DMS 273 (cell line): ENCODE data around the gene FYB1.

Experiments
- DNase-seq: peaks from one replicate; lab custom pipeline; 2025; ENCODE audit not compliant: unreplicated experiment; lab: John Stamatoyannopoulos, UW

FYB1 gene

DNA sequence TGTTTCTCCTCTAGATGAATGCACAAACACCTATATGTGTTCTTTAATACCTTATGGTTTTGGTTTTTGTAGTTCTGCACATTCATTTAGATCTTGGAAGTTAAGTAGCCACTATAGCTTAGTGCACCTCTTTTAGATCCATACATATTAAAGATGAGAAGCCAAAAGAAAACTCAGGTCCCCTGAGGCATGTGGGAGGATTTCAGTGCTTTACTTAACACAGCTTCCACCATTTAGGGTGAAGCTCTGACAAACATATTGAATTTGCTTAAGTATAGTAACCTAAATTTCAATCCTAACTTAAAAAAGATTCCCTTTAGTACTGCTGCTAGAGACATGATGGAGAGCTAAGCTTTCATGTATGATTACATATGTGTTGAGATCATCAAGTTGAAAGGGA lies 119.5 kb downstream of the FYB1 start:
- DNase-seq: no peak

DNA sequence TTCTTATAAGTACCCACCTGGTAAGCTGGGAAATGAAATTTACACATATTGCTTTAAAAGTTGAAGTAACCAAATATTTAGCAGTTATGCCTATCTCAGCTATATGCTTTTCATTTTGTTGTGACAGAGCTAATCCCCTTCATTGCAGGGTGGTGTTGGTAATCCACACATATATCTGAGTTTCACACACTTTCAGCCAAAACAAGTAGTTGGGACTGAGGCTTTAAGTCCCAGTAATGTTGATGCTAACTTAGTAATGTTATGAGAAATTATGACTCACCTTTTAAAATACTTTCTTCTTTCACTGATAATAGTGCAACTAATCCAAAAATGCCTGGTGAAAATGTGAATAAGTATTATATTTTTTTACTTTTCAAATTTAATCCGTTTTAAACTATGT lies 126.0 kb downstream of the FYB1 start:
- DNase-seq: no peak

DNA sequence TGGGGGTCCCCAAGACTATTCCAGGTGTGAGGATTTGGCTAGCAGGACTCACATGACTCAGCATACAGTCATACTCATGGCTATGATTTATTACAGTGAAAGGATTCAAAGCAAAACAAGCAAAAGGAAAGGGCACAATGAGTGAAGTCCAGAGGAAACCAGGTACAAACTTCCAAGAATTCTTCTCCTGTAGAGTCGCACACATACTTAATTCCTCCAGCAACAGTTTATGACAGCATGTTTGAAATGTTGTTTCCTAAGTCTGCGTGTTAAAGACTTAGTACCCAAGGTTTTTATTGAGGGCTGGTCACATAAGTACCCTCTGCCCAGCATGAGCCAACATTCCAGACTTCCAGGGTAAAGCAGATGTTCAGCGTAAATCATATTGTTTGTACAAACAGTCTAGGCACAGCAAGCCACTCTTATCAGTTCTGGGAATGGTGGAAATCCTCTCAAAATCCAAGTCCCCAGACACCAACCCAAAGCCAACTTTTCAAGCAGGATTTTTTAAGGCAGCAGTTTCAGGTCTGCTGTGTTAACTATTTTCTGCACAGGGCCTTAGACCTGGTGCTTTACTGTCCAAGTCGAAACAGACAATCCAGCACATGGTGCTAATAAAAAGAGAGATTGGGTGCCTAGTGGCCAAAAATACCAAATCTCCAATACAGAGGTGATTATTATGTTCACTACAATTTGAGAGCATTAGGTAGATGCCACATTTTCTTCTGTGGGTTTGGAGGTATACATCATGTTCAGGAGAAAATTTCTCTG lies 126.6 kb downstream of the FYB1 start:
- DNase-seq: no peak

DNA sequence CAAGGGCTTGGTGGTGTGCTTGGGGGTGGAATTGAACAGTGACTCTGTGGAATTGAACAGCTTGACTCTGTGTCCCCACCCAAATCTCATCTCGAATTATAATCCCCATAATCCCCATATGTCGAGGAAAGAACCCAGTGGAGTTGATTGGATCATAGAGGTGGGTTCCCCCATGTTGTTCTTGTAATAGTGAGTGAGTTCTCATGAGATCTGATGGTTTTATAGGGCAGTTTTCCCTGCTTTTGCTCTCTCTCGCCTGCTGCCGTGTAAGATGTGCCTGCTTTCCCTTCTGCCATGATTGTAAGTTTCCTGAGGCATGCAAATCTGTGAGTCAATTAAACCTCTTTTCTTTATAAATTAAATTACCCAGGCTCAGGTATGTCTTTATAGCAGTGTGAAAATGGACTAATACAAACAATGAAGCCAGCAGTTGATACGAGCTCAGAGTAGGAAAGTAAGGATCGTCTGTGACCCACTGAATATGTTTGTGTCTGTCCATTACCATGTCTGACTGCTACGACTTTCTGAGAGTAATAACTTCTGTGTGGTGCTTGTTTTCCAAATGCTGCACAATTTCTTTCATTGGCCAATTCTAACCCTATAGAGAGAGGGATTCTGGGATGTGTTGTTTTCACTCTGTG lies 127.3 kb downstream of the FYB1 start:
- no peak for DNase-seq

DNA sequence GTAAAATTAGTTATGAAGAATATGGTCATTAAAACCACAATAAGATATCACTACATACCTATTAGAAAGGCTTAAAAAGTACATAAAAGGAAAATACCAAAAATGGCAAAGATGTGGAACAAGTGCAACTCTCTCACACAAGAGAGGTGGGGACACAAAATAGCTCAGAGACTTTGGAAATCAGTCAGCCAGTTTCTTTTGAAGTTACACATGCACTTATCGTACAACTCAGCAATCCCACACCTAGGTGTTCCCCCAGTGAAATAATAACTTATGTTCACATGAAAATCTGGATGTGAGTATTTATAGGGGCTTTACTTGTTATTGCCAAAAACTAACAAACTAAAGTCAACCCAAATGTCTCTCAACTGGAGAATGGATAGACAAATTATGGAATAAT lies 135.4 kb downstream of the FYB1 start:
- DNase-seq: no peak

DNA sequence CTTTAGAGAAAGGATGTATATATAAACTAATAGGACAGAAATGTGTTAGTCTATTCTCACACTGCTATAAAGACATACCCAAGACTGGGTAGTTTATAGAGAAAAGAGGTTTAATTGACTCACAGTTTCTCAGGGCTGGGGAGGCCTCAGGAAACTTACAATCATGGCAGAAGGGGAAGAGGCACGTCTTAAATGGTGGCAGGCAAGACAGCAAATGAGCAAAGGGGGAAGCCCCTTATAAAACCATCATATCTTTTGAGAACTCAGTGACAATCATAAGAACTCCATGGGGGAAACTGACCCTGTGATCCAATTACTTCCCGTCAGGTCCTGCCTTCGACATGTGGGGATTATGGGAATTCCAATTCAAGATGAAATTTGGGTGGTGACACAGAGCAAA lies 136.4 kb downstream of the FYB1 start:
- no peak for DNase-seq

DNA sequence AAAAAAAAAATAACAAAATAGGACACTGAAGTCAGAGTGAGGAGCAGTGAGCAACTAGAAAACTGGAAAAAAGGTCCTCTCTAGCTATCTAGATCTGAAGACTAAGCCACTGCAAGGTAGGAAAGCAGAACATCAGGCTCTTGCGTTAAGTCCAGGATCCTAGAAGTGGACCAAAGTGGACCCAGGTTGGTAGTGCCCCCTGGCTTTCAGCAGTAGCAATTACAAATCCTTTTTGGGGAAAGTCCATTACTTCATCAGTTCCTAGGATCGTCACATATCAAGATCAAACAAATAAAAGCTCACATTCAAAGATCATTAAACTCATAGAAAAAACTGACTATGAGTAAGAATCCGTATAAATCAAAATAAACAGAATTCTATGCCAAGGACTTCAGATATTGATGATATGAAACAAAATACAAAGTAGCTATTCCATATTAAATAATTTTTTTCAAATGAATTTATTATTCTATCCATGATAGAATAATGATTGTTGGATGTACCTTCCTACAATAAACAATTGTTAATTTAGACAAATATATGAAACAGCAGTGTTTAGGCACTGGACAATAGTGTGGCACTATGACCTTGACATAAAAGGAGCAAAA lies 138.7 kb downstream of the FYB1 start:
- DNase-seq: peak; percentile 60

DNA sequence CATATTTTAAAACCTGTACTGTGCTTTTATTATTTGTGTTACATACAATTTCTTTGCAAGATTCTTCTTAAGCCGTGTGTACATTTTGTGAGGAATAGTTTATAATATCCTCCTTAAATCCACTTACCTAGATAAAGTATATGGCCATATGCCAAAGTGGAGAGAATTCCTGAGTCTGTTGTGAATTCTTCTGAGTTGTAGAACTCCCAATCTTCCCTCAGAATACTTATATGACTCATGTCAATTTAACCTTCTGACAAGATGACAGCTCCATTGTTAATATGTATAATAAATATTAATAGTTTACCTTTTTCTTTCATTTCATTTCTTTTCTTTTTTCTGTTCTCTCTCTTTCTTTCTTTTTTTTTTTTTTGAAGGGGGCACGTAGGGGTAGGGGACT lies 139.2 kb downstream of the FYB1 start:
- DNase-seq: no peak

DNA sequence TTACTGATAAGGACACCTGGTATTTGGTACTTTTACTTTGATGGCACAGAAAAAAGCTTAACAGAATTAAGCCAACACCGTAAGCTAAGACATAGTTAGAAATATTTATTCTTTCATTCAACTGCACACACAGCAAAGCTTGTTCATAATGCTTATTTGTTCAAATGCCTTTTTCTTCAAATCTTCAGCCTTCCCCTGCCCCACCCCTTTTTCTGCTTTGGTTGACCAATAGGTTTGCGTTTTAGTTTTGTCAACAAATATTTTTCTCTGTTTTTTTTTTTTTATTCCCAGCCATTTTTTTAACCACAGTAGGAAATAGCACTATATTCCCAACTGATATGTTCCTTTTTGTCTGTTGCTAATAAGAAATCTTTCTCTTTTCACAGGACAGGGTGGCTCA lies 140.2 kb downstream of the FYB1 start:
- DNase-seq: no peak

DNA sequence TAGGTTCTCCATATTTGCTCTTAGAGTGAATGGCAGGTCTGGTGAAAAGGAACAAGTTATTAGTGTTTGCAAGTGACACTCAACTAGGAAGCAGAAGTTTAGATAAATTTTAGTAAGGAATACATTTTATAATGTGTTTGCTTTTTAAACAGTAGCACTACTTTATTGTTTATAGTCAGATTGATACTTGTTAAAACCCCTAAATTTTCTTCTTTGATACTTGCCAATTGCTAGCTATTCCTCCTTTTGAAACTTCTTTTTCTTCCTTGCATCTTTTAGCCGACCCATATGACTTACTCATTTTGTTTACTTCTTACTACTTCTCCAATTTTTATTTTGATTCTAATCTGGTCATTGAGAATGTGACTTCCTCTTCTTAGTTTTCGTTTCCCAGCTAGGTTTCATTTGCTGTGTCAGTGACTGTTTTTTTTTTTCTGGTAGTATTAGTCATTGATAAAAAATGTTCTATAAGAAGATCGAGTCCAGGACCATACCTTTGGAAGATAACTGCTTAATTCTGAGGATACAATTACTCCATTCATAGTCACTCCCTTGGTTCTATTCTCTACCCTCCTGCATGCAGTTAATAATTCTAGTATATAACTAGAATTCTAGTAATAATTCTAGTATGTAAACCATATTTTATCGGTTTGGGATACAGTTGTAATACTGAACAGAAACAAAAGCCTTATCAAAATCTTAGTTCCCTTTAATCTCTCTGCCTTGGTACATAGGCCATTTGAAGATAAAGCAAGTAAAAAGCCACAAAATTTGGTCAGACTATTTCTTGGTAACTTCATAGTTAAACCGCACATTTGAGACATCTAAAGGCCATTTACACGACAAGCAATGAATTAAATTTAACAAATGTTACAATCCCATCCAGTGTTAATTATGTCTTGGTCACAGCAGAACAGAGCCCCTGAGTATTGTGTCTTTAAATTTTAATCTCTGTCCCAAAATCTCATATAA lies 142.3 kb downstream of the FYB1 start:
- no peak for DNase-seq

DNA sequence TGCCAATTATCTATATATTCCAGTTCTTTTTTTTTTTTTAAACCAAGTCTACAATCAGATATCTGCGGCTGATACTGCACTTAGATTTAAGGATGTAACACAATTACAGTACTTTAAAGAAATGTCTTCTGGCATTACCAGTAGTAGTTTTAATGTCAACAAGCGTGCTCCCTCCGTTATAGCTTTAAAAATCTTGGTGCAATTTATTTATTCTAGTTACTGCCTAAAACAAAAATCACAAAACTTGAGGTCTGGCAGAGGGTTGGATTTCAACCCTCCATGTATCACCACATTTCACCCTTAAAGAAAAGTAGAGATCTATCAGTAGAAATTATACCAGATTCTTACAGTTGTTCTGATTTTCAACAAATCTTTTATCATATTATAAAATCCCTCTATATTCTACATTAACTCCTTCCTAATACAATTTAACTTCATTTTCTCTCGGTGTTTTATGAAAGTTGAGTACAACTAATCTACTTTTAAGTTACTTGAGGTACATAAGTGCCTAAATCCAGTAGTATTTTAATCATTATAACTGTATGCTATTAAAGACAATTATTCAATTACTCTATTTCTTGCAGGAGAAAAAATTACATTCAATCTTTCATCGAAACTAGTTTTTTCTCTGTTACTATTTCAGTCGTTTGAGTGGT lies 143.1 kb downstream of the FYB1 start:
- no peak for DNase-seq

DNA sequence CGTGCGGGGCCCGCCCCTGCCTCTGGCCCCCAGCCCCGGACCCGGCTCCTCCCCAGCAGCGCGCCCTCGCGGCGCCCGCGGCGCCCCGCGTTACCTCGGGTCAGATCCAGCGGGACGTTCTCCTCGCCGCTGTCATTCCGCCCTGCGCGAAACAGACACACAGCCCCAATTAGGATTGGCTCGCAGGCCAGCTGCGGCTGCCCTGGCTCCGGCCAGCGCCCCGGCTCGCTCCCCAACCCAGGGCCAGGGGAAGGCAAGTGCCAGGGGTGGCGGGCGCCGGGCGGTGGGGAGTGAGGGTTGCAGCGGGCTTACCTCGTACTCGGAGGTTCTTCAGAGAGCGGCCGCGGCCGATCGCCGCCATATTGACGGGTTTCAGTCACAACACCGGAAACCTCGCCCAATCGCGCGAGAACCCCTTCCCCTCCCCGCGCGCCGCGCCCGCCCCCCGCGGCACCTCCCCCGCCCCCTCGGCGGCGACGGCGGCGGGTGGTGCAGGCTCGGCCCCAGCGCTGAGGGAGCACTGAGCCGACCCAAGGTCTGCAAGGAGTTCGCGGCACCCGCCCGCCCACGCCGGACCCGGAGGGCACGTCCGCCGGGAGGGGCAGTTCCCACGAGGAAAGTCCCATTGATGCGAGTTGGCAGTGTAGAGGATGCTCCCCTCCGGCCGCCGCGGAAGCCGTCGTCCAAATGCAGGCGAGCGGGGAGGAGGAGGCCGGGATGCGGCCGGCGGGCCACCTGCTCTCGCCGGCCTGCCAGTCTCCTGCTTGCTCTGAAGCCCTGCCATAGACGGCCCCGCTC lies 145.1 kb downstream of the FYB1 start, which contains the start of gene RICTOR:
RICTOR (minus strand) TSS at position 383 of the 798 bp plus-strand sequence; CDS start at position 361, 22 bp downstream.
- peak; percentile 97 for DNase-seq

DNA sequence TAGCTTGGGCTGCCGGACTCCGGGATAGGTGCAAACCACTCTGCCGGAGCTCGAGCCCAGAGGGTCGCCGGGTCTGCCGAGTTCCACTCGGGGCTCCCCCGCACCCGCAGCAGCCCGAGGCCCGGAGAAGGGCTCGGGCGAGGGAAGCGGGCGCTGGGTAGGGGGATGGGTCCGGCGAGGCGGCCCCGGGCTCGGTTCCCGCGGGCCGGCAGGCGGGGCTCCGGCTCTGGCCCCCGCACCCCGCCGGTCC lies 145.7 kb downstream of the FYB1 start:
- no peak for DNase-seq

DNA sequence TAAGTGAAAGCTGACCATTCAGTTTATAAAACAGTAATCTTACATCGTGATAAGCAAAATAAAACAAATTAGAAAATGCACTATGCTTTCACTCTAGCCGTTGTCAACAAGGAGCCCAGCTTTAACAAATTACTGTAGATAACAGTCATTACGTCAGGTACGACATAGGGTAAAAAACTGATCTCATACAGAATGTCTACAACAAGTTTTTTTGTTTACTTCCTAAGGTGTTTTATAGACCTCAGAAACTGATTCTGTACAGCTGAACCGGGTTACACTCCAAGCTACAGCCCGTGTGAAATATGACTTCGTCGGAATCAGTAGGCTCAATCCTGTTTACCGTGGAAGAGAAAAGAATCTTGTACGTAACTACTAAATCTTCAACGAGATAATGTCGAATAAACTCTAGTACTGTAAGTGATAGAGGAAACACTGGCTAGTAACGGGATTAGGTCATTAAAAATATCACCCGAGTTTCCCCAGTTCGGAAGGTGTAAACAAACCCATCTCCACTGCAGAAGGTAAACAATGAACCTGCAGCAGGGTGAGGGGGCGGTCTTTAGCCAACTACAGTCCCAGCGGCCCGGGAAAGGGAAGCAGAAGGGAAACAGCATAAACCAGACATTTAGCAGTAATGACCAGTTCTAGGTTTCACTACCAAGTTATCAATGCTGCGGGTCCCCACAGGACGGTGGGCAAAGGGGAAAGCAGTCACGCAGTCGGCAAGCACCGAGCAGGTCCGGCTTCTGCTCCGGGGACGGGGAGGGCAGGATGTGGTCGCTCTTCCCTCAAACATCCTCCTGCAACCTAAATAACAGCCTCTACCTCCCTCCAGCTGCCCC lies 146.2 kb downstream of the FYB1 start:
- DNase-seq: peak; percentile 71

DNA sequence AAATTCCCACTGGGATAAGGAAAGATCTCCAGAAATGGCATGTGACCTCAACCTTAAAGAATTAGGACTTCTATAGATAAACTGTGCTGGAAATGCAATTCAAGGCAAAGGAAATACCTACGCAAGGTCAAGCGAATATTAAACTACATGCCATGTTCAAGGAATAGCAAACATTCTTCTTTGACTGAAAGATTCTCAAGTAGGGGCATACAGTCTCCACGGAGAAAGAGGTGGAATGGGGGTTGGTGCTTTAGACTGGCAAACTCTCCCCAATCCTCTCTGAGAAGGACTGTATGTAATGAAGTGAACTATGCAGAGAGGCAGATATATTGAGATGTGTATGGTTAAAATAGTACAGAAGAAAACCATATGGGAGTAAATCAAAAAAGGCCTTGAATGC lies 151.3 kb downstream of the FYB1 start:
- no peak for DNase-seq

DNA sequence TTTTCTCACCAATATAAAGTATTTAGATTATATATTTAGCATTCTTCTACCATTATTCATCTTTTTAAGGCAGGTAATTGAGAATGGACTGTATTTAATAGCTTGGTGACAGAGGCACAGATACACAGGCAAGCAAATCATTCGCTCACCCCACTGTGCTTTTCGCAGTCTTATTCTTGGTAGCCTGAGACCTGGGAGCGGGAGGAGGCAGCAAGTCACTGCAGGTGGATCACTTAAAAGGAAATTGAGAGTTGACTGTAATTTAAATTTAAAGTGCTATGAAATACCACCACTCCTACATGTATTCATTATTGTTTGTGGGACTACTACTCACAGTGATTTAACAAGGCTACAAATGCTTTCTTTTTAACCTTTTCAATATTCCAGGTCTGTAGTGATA lies 154.9 kb downstream of the FYB1 start:
- no peak for DNase-seq

DNA sequence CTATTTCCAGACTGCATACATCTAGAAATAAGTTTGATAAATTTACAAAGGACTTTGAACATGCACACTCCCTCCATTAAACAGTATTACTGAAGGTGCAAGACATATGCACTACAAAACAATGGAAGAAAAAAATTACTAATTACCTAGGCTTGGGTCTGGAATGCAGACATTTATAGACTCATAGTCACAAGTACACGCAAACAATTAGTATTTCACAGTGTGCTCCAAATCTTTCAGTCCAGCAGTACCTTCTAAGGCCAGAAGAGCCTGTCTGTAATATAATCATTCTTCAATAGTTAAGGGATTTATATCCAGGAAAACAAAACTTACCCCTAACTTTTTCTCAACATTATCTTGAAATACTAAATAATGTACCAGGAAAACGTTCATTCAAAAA lies 156.3 kb downstream of the FYB1 start:
- DNase-seq: no peak

DNA sequence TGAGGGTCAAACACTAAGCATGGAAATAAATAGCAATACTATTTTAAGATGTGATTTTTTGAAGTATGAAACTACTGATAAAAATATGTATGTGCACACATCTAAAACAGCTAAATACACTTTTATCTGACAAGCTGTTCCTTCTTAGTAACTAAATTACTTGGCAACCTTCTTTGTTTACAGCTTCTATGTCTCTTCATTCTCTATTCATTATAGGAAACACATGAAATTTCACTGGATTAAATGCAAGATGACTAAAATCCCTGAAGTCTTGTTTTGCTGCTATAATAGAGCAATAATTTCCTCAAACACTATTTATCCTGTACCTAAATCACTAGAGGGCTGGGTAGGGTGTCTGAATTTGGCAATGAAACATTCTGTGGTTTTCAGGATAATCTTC lies 156.8 kb downstream of the FYB1 start:
- no peak for DNase-seq

DNA sequence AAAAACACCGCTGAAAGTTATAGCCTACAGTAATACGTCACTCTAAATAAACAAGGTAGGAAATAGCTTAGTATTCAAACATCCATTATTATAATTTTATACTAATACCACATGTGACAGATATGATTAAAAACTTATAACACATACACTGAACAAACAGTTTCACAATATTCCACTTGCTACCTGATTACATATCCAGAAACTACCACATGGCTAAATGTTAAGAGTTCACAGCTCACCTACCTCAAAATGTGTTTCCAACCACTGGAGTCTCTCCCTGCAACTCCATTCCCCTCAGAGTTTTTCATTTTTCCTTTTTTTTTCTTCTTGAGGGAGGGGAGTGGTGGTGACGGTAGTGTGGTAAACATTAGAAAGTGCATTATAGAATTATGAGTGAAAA lies 157.3 kb downstream of the FYB1 start:
- DNase-seq: no peak
